Panc1 (cell line): ENCODE measurements around the gene RAB6D. TPM values are rescaled to one million over a fixed set of nuclear protein-coding genes. Genes with fewer than 3 reads are reported as not detected.

ENCODE experiments used
- ATAC-seq: fragments of 200-7000 bp; cut with Tn5 transposase; 2 replicates; pipeline ENCODE4 v1.9.1; 2020; ENCODE audit warnings: mild to moderate bottlenecking, moderate library complexity
- BruUV-seq: library from RNA; stranded (reverse); fragments of 400-500 nt; replicated peaks from 2 replicates; lab custom pipeline; 2021; lab: Mats Ljungman, UMichigan
- CTCF ChIA-PET: fragments of 300-600 bp; sonication (Branson Sonifier 250); formaldehyde crosslinking; loops from one replicate; lab custom pipeline; 2022; ENCODE audit warnings: antibody characterized with exemption; lab: Charles Lee
- POLR2A ChIA-PET: fragments of 300-600 bp; sonication (Branson Sonifier 250); formaldehyde crosslinking; loops from one replicate; lab custom pipeline; 2022; ENCODE audit warnings: antibody characterized with exemption; lab: Charles Lee
- DNase-seq: peaks from one replicate; pipeline ENCODE4 v3.0.0-alpha.2; 2010; ENCODE audit warnings: low read depth, low spot score
- H3K27ac ChIP-seq: 2 replicates; pipeline ENCODE4 v1.5.1; 2011; ENCODE audit warnings: mild to moderate bottlenecking, low read length, inconsistent platforms
- H3K27me3 ChIP-seq: fragments of 200-500 bp; sonication (Bioruptor generic); 2 replicates; pipeline ENCODE4 v1.6.0; 2014; ENCODE audit warnings: low read length, inconsistent platforms; ENCODE audit not compliant: control insufficient read depth, insufficient read depth
- H3K36me3 ChIP-seq: fragments of 200-500 bp; sonication (Bioruptor generic); 2 replicates; pipeline ENCODE4 v1.5.1; 2014; ENCODE audit warnings: inconsistent platforms, mild to moderate bottlenecking, low read length, moderate library complexity; ENCODE audit not compliant: control insufficient read depth, insufficient read depth
- H3K4me1 ChIP-seq: 2 replicates; pipeline ENCODE4 v1.5.1; 2011; ENCODE audit warnings: inconsistent platforms, mild to moderate bottlenecking, low read length, moderate library complexity; ENCODE audit not compliant: control insufficient read depth, insufficient read depth
- H3K4me3 ChIP-seq, 2 experiments: 2 replicates each; pipeline ENCODE4 v1.5.1; 2011 to 2012; ENCODE audit warnings: low read depth in 2 of 2, low read length in 2 of 2, mild to moderate bottlenecking in 2 of 2, inconsistent platforms in 1 of 2, moderate library complexity in 1 of 2
- H3K9me3 ChIP-seq: fragments of 200-500 bp; sonication (Bioruptor generic); 2 replicates; pipeline ENCODE4 v1.5.1; 2014; ENCODE audit warnings: low read depth, mild to moderate bottlenecking, inconsistent platforms, low read length, moderate library complexity; ENCODE audit not compliant: control insufficient read depth, insufficient read depth
- POLR2AphosphoS5 ChIP-seq: IDR thresholded peaks from 2 replicates; pipeline ENCODE4 v1.6.1; 2012; ENCODE audit warnings: mild to moderate bottlenecking, low read depth, low read length, moderate library complexity
- SIN3A ChIP-seq: IDR thresholded peaks from 2 replicates; pipeline ENCODE4 v1.6.1; 2012; ENCODE audit warnings: low read depth, mild to moderate bottlenecking, low read length, moderate library complexity, borderline replicate concordance; ENCODE audit not compliant: insufficient read depth
- TCF7L2 ChIP-seq: IDR thresholded peaks from 2 replicates; pipeline ENCODE4 v1.6.1; 2011; ENCODE audit warnings: mild to moderate bottlenecking, low read depth, low read length, inconsistent platforms
- in situ Hi-C: cut with HindIII; loops from 2 replicates; pipeline ENCODE4 v1.10.0; 2016; ENCODE audit warnings: low sequenced_read_pairs, low pct_unique_long_range_greater_than_20kb
- intact Hi-C: fragments of 100-400 bp; cut with micrococcal nuclease; formaldehyde crosslinking; loops from one replicate; pipeline ENCODE4 v1.10.0; 2022; ENCODE audit not compliant: unreplicated experiment
- total RNA-seq: library from RNA; stranded (reverse); gene quantifications from one replicate; pipeline ENCODE4 v1.2.1, GENCODE V29; 2021; ENCODE audit not compliant: unreplicated experiment
- TF ChIP-seq, protein P1 (sequence below): fragments of 450-650 bp; IDR thresholded peaks from 2 replicates; pipeline ENCODE4 v1.5.1; 2017; ENCODE audit warnings: mild to moderate bottlenecking
- TF ChIP-seq, protein P2 (sequence below), 2 experiments: IDR thresholded peaks; 2 replicates each; pipeline ENCODE4 v1.6.1; 2011 to 2012; ENCODE audit warnings: low read depth in 2 of 2, control low read depth in 1 of 2, low read length in 1 of 2, mild to moderate bottlenecking in 1 of 2, moderate library complexity in 1 of 2; ENCODE audit not compliant: insufficient read depth in 1 of 2

RAB6D gene
- total RNA-seq, 1 experiment from 2014 or later: not detected

DNA sequence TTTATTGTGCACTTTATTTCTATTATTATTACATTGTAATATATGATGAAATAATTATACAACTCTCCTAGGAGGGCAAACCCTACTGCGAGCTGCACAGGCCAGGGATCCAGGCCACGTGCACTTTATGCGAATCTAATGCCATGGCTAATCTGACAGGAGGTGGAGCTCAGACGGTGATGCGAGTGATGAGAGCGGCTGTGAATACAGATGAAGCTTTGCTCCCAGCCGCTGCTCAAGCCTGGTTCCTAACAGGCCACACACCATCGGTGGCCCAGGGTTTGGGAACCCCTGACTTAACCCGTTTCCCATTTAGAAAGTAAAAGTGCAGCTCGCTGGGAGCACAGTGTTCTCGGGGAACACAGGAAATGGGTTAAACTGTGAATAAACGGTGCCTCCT, 40.8 kb upstream of the RAB6D start:
- ATAC-seq (no peak), DNase-seq (no peak)
- no peak overlapping the region for H3K4me3 ChIP-seq
- intact Hi-C loops: no loop called here
- TF ChIP-seq SIN3A: no peak
- TF ChIP-seq, protein P1, sequence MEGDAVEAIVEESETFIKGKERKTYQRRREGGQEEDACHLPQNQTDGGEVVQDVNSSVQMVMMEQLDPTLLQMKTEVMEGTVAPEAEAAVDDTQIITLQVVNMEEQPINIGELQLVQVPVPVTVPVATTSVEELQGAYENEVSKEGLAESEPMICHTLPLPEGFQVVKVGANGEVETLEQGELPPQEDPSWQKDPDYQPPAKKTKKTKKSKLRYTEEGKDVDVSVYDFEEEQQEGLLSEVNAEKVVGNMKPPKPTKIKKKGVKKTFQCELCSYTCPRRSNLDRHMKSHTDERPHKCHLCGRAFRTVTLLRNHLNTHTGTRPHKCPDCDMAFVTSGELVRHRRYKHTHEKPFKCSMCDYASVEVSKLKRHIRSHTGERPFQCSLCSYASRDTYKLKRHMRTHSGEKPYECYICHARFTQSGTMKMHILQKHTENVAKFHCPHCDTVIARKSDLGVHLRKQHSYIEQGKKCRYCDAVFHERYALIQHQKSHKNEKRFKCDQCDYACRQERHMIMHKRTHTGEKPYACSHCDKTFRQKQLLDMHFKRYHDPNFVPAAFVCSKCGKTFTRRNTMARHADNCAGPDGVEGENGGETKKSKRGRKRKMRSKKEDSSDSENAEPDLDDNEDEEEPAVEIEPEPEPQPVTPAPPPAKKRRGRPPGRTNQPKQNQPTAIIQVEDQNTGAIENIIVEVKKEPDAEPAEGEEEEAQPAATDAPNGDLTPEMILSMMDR: no peak
- no peak for TF ChIP-seq TCF7L2
- no peak for TF ChIP-seq POLR2AphosphoS5
- H3K9me3 ChIP-seq: no peaks in the 10 kb centered on the region
- H3K36me3 ChIP-seq: no peaks in the 10 kb centered on the region
- no TSS peak for BruUV-seq
- ChIA-PET POLR2A (no interaction called here), CTCF (no interaction called here)
- H3K27ac ChIP-seq: no peak overlapping the region
- in situ Hi-C loops: no loop called here
- H3K4me1 ChIP-seq: no peaks in the 10 kb centered on the region
- H3K27me3 ChIP-seq: peaks cover 5% of the 10 kb centered on the region; the same call in 1 of the 2 replicates

DNA sequence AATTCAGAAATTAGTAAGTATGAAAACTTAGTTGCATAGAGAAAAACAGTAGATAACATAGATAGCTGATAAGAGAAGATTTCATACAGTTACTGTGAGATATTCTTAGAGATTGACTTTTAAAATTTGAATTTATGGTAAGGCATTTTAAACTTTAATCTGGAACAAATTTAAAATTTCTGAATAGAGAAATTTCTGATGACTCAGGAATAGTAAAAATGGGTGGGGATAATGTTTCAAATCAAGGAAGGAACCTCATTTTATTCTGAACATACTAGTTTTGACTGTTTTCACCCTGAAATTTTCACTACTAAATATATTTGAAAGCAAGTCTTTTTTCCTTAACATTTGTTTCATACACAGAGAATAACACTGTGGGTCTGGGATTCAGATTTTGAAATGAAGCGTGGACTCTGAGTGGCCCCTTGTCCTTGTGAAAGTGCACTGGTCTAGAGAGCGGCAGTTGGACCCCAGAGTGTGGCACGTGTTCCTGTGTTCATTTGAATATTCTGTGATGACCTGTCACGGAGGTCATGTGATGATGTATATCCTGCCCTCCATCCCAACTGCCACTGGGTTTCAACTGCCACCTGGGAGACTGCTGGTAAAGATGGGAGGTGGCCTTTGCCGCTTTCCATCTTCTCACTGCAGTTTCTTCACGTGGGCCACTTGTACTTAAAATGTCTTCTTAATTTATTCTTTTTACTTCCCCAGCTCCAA, 38.5 kb upstream of the RAB6D start:
- CTCF ChIA-PET: no interaction called here
- DNase-seq: no peak
- Histone ChIP-seq H3K4me3 (no peak overlapping the region), H3K4me1 (no peaks in the 10 kb centered on the region), H3K9me3 (no peaks in the 10 kb centered on the region), H3K36me3 (no peaks in the 10 kb centered on the region), H3K27me3 (peaks cover under 1% of the 10 kb centered on the region; the same call in 1 of the 2 replicates), H3K27ac (no peak overlapping the region)
- POLR2A ChIA-PET: no interaction called here
- in situ Hi-C loops: no loop called here
- no TSS peak for BruUV-seq
- ATAC-seq: no peak
- TF ChIP-seq, protein P1: no peak
- TF ChIP-seq, protein P2, sequence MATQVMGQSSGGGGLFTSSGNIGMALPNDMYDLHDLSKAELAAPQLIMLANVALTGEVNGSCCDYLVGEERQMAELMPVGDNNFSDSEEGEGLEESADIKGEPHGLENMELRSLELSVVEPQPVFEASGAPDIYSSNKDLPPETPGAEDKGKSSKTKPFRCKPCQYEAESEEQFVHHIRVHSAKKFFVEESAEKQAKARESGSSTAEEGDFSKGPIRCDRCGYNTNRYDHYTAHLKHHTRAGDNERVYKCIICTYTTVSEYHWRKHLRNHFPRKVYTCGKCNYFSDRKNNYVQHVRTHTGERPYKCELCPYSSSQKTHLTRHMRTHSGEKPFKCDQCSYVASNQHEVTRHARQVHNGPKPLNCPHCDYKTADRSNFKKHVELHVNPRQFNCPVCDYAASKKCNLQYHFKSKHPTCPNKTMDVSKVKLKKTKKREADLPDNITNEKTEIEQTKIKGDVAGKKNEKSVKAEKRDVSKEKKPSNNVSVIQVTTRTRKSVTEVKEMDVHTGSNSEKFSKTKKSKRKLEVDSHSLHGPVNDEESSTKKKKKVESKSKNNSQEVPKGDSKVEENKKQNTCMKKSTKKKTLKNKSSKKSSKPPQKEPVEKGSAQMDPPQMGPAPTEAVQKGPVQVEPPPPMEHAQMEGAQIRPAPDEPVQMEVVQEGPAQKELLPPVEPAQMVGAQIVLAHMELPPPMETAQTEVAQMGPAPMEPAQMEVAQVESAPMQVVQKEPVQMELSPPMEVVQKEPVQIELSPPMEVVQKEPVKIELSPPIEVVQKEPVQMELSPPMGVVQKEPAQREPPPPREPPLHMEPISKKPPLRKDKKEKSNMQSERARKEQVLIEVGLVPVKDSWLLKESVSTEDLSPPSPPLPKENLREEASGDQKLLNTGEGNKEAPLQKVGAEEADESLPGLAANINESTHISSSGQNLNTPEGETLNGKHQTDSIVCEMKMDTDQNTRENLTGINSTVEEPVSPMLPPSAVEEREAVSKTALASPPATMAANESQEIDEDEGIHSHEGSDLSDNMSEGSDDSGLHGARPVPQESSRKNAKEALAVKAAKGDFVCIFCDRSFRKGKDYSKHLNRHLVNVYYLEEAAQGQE (IDR thresholded peaks at IDR 0.05; ENCODE audit: insufficient read depth in 1 of 2, low read depth in 2 of 2, low read length in 1 of 2): no peak
- TF ChIP-seq TCF7L2 (no peak), SIN3A (no peak), POLR2AphosphoS5 (no peak)
- intact Hi-C loops: no loop called here
